HG02943 (cell line): ENCODE measurements around the gene FAM163A.
"Not testable (repeated sequence)": the region's sequence is repeated elsewhere in the genome, so short reads cannot be mapped to it uniquely, and the experiment has no call there.

Source experiments
- ATAC-seq: cut with Tn5 transposase; IDR thresholded peaks from one replicate; pipeline ENCODE4 v1.9.1; 2021; ENCODE audit warnings: mild to moderate bottlenecking, low read depth, moderate library complexity; ENCODE audit not compliant: unreplicated experiment

The FAM163A gene

GRCh38 chr1:179786815-179787685, 44.0 kb downstream of the FAM163A start:
- ATAC-seq: no peak

- ATAC-seq: no peak
Observed at GRCh38 chr1:179788259-179788658, 45.2 kb downstream of the FAM163A start.

GRCh38 chr1:179793281-179793680, 50.2 kb downstream of the FAM163A start:
- no peak for ATAC-seq

- no peak for ATAC-seq
Observed at GRCh38 chr1:179794146-179794545, 51.1 kb downstream of the FAM163A start.

- ATAC-seq: no peak
Observed at GRCh38 chr1:179794669-179795068, 51.6 kb downstream of the FAM163A start.

- no peak for ATAC-seq
Observed at GRCh38 chr1:179798213-179798863, 55.2 kb downstream of the FAM163A start.

GRCh38 chr1:179798864-179799516, 55.9 kb downstream of the FAM163A start:
- ATAC-seq: no peak

- ATAC-seq: no peak
Observed at GRCh38 chr1:179800481-179800880, 57.4 kb downstream of the FAM163A start.

- ATAC-seq: no peak
Observed at GRCh38 chr1:179803104-179803503, 60.0 kb downstream of the FAM163A start.

GRCh38 chr1:179803918-179804317, 60.8 kb downstream of the FAM163A start:
- no peak for ATAC-seq

GRCh38 chr1:179804417-179804816, 61.3 kb downstream of the FAM163A start:
- ATAC-seq: not testable (repeated sequence)

GRCh38 chr1:179805291-179806195, 62.5 kb downstream of the FAM163A start:
- no peak for ATAC-seq

GRCh38 chr1:179806333-179806732, 63.2 kb downstream of the FAM163A start:
- ATAC-seq: no peak

GRCh38 chr1:179807291-179807690, 64.2 kb downstream of the FAM163A start:
- ATAC-seq: no peak

GRCh38 chr1:179807691-179808485, 64.8 kb downstream of the FAM163A start:
- ATAC-seq: no peak

- no peak for ATAC-seq
Observed at GRCh38 chr1:179808503-179808902, 65.4 kb downstream of the FAM163A start.

- ATAC-seq: peak; percentile 59
Observed at GRCh38 chr1:179809506-179810366, 66.6 kb downstream of the FAM163A start.

GRCh38 chr1:179810367-179810715, 67.2 kb downstream of the FAM163A start:
- no peak for ATAC-seq
